Liver (tissue), 9 donors: ENCODE measurements around the gene ATG9B. TPM values are rescaled to one million over a fixed set of nuclear protein-coding genes. Genes with fewer than 3 reads are reported as not detected.

Experiments
- DNase-seq: peaks from one replicate; pipeline ENCODE4 v3.0.0-alpha.2; 2017; ENCODE audit warnings: low spot score
- H3K27ac ChIP-seq, 2 donors: one replicate each; pipeline ENCODE4 v1.7.0; 2013; ENCODE audit warnings: inconsistent platforms in 2 of 2, low read length in 2 of 2, control low read depth in 1 of 2, low read depth in 1 of 2, mild to moderate bottlenecking in 1 of 2
- H3K27me3 ChIP-seq, 4 donors: one replicate each; pipeline versions ENCODE4 v1.6.1 to v1.7.0; 2013; ENCODE audit warnings: low read length in 3 of 4, inconsistent platforms in 1 of 4, mild to moderate bottlenecking in 1 of 4, moderate library complexity in 1 of 4; ENCODE audit not compliant: control insufficient read depth in 4 of 4, insufficient read depth in 4 of 4
- H3K36me3 ChIP-seq, 4 donors: one replicate each; pipeline versions ENCODE4 v1.6.1 to v1.7.0; 2013; ENCODE audit warnings: low read length in 3 of 4, mild to moderate bottlenecking in 3 of 4, low read depth in 1 of 4, moderate library complexity in 1 of 4; ENCODE audit not compliant: control insufficient read depth in 4 of 4, insufficient read depth in 3 of 4
- H3K4me1 ChIP-seq, 4 donors: one replicate each; pipeline versions ENCODE4 v1.6.1 to v1.7.0; 2013; ENCODE audit warnings: low read length in 3 of 4, mild to moderate bottlenecking in 3 of 4, moderate library complexity in 1 of 4; ENCODE audit not compliant: control insufficient read depth in 4 of 4, insufficient read depth in 4 of 4
- H3K4me3 ChIP-seq, 3 donors: one replicate each; pipeline versions ENCODE4 v1.6.1 to v1.7.0; 2013; ENCODE audit warnings: low read length in 3 of 3, control low read depth in 1 of 3, low read depth in 1 of 3, mild to moderate bottlenecking in 1 of 3
- H3K9ac ChIP-seq, 2 donors: one replicate each; pipeline ENCODE4 v1.7.0; 2013; ENCODE audit warnings: low read length in 2 of 2, mild to moderate bottlenecking in 2 of 2, moderate library complexity in 2 of 2, control low read depth in 1 of 2, low read depth in 1 of 2
- H3K9me3 ChIP-seq, 4 donors: one replicate each; pipeline versions ENCODE4 v1.6.1 to v1.7.0; 2013; ENCODE audit warnings: low read length in 3 of 4; ENCODE audit not compliant: control insufficient read depth in 4 of 4
- ATF3 ChIP-seq: IDR thresholded peaks from 2 replicates; pipeline ENCODE4 v1.6.1; 2016; ENCODE audit warnings: antibody characterized with exemption
- CTCF ChIP-seq: fragments of 150-350 bp; IDR thresholded peaks from 2 replicates; pipeline ENCODE4 v1.5.1; 2017; ENCODE audit warnings: improper control_type of control experiment, low read depth, low read length; ENCODE audit not compliant: missing input control
- EGR1 ChIP-seq, 2 donors: IDR thresholded peaks; 2 replicates each; pipeline ENCODE4 v1.6.1; 2016 to 2018; ENCODE audit warnings: antibody characterized with exemption in 2 of 2, low read depth in 2 of 2
- FOXA1 ChIP-seq: IDR thresholded peaks from 2 replicates; pipeline ENCODE4 v1.6.1; 2016; ENCODE audit warnings: antibody characterized with exemption
- FOXA2 ChIP-seq: IDR thresholded peaks from 2 replicates; pipeline ENCODE4 v1.6.1; 2016; ENCODE audit warnings: antibody characterized with exemption
- GABPA ChIP-seq, 2 donors: IDR thresholded peaks in 1 of 2; conservative IDR thresholded peaks in 1 of 2; 2 replicates each; pipeline ENCODE4 v1.6.1; 2016; ENCODE audit warnings: antibody characterized with exemption in 2 of 2, mild to moderate bottlenecking in 1 of 2, moderate library complexity in 1 of 2
- HNF4A ChIP-seq, 2 donors: conservative IDR thresholded peaks; 2 replicates each; pipeline ENCODE4 v1.6.1; 2016; ENCODE audit warnings: antibody characterized with exemption in 2 of 2, mild to moderate bottlenecking in 2 of 2
- HNF4G ChIP-seq: IDR thresholded peaks from 2 replicates; pipeline ENCODE4 v1.6.1; 2016; ENCODE audit warnings: antibody characterized with exemption
- JUND ChIP-seq, 2 donors: IDR thresholded peaks; 2 replicates each; pipeline ENCODE4 v1.6.1; 2016; ENCODE audit warnings: antibody characterized with exemption in 2 of 2
- MAX ChIP-seq: IDR thresholded peaks from 2 replicates; pipeline ENCODE4 v1.6.1; 2016; ENCODE audit warnings: antibody characterized with exemption
- NR2F2 ChIP-seq: IDR thresholded peaks from 2 replicates; pipeline ENCODE4 v1.6.1; 2016; ENCODE audit warnings: antibody characterized with exemption
- RAD21 ChIP-seq, 2 donors: IDR thresholded peaks; 2 replicates each; pipeline ENCODE4 v1.6.1; 2016; ENCODE audit warnings: antibody characterized with exemption in 2 of 2, mild to moderate bottlenecking in 2 of 2
- REST ChIP-seq: IDR thresholded peaks from 2 replicates; pipeline ENCODE4 v1.6.1; 2016; ENCODE audit warnings: antibody characterized with exemption, mild to moderate bottlenecking
- RXRA ChIP-seq, 2 donors: IDR thresholded peaks; 2 replicates each; pipeline ENCODE4 v1.6.1; 2017 to 2018; ENCODE audit warnings: antibody characterized with exemption in 2 of 2, mild to moderate bottlenecking in 1 of 2
- SP1 ChIP-seq: IDR thresholded peaks from 2 replicates; pipeline ENCODE4 v1.6.1; 2018; ENCODE audit warnings: antibody characterized with exemption, mild to moderate bottlenecking
- TAF1 ChIP-seq: conservative IDR thresholded peaks from 2 replicates; pipeline ENCODE4 v1.6.1; 2016; ENCODE audit warnings: antibody characterized with exemption, mild to moderate bottlenecking
- YY1 ChIP-seq: IDR thresholded peaks from 2 replicates; pipeline ENCODE4 v1.6.1; 2016; ENCODE audit warnings: antibody characterized with exemption, mild to moderate bottlenecking
- ZBTB33 ChIP-seq: IDR thresholded peaks from 2 replicates; pipeline ENCODE4 v1.6.1; 2016; ENCODE audit warnings: antibody characterized with exemption
- WGBS: extraction: QIAGEN DNeasy Blood & Tissue Kit; methylation state at CpG from one replicate; pipeline ENCODE4 v1.1.7; 2013; 5-methylcytosine and 5-hydroxymethylcytosine counted together
- polyA plus RNA-seq, 2 donors: library from polyadenylated mRNA; stranded (reverse) in 1 of 2; unstranded in 1 of 2; fragments of 200-250 nt in 1 of 2; fragments of >200 nt in 1 of 2; fragmentation: Nextera tagmentation in 1 of 2; extraction: Ambion mirVana in 1 of 2; gene quantifications; one replicate each; pipeline versions ENCODE4 v1.2.1 to v1.2.3, GENCODE V29; 2013 to 2015
- total RNA-seq, 2 donors: library from RNA; depleted of rRNA; stranded (reverse); fragments of >200 nt; gene quantifications; one replicate each; pipeline ENCODE4 v1.2.3, GENCODE V29; 2014
- donor health status: healthy.
- donor health status: healthy.
- donor health status: healthy.
- donor health status: healthy.
- donor health status: healthy.

The ATG9B gene
- total and polyA plus RNA-seq, 4 donors: 0.61 TPM; not detected in 3

- peaks cover 5 to 10% (median 8%) of the 10 kb centered on the region in 4 donors for H3K4me1 ChIP-seq
- H3K36me3 ChIP-seq: peaks cover 0 to 9% (median 4%) of the 10 kb centered on the region in 4 donors
- H3K27me3 ChIP-seq: no peaks in the 10 kb centered on the region
- DNase-seq: no peak
- H3K9ac ChIP-seq: no peak overlapping the region
- no peak overlapping the region for H3K27ac ChIP-seq
- no peak for TF ChIP-seq EGR1 (IDR thresholded peaks at IDR 0.05; ENCODE audit: low read depth in 2 of 2)
- TF ChIP-seq RAD21 (IDR thresholded peaks at IDR 0.05): no peak
- no peak for TF ChIP-seq ATF3
- TF ChIP-seq SP1: no peak
- no peak for TF ChIP-seq FOXA2
- TF ChIP-seq HNF4A (conservative IDR thresholded peaks at IDR 0.05): no peak
- TF ChIP-seq NR2F2: no peak
- no peak for TF ChIP-seq TAF1
- 95% methylated on average over 4 of the region's 4 CpGs for WGBS
- no peak overlapping the region for H3K4me3 ChIP-seq
- H3K9me3 ChIP-seq: no peaks in the 10 kb centered on the region
Observed at GRCh38 chr7:151031011-151031410, 6.7 kb upstream of the ATG9B start.

GRCh38 chr7:151028948-151029501 lies 4.7 kb upstream of the ATG9B start:
- Histone ChIP-seq H3K4me1 (peaks cover 5 to 10% (median 8%) of the 10 kb centered on the region in 4 donors), H3K36me3 (no peaks in the 10 kb centered on the region), H3K27me3 (no peaks in the 10 kb centered on the region), H3K4me3 (peak overlapping the region; percentile 84 to 95 (median 86)), H3K9me3 (no peaks in the 10 kb centered on the region), H3K9ac (peak overlapping the region; percentile 30 to 60), H3K27ac (peak overlapping the region; percentile 78 to 80)
- WGBS: 64% methylated on average over 17 of the region's 17 CpGs
- TF ChIP-seq NR2F2 (no peak), GABPA (IDR thresholded peaks at IDR 0.05 in 1 of 2, conservative IDR thresholded peaks at IDR 0.05 in 1 of 2) (no peak), ZBTB33 (no peak), MAX (no peak), RXRA (IDR thresholded peaks at IDR 0.05) (no peak), HNF4G (no peak), JUND (IDR thresholded peaks at IDR 0.05) (no peak), RAD21 (IDR thresholded peaks at IDR 0.05) (no peak), CTCF (no peak), HNF4A (conservative IDR thresholded peaks at IDR 0.05) (no peak), EGR1 (IDR thresholded peaks at IDR 0.05; ENCODE audit: low read depth in 2 of 2) (no peak), FOXA2 (no peak), YY1 (no peak), SP1 (no peak), ATF3 (no peak), FOXA1 (no peak), TAF1 (no peak), REST (no peak)
- no peak for DNase-seq
